Breast epithelium (tissue), 4 donors: Measurements from ENCODE around the gene HHIPL2. TPM values are rescaled to one million over a fixed set of nuclear protein-coding genes. Genes with fewer than 3 reads are reported as not detected.

Source experiments
- DNase-seq, 2 donors: peaks; one replicate each; pipeline ENCODE4 v3.0.0-alpha.2; 2019; ENCODE audit warnings: low spot score in 2 of 2
- H3K27ac ChIP-seq, 2 donors: fragments of 200-600 bp; sonication (generic) in 1 of 2; one replicate each; pipeline ENCODE4 v1.5.1; 2016 to 2019; ENCODE audit warnings: mild to moderate bottlenecking in 1 of 2
- H3K27me3 ChIP-seq, 2 donors: fragments of 200-600 bp; sonication (generic) in 1 of 2; one replicate each; pipeline versions ENCODE4 v1.5.1 to v1.6.0; 2017 to 2019; ENCODE audit warnings: control low read depth in 1 of 2, mild to moderate bottlenecking in 1 of 2
- H3K36me3 ChIP-seq: fragments of 200-600 bp; one replicate; pipeline ENCODE4 v1.5.1; 2019
- H3K4me1 ChIP-seq, 2 donors: fragments of 200-600 bp; sonication (generic); one replicate each; pipeline ENCODE4 v1.5.1; 2016 to 2019; ENCODE audit warnings: control low read depth in 1 of 2
- H3K4me3 ChIP-seq, 3 donors: fragments of 200-600 bp; sonication (generic); 1 replicate in 2 of 3; 2 replicates in 1 of 3; pipeline ENCODE4 v1.5.1; 2016 to 2019; ENCODE audit warnings: mild to moderate bottlenecking in 3 of 3, moderate library complexity in 2 of 3
- H3K9me3 ChIP-seq, 2 donors: fragments of 200-600 bp; sonication (generic) in 1 of 2; one replicate each; pipeline ENCODE4 v1.5.1; 2016 to 2019; ENCODE audit warnings: control low read depth in 1 of 2
- POLR2A ChIP-seq: fragments of 450-650 bp; IDR thresholded peaks from one replicate; pipeline ENCODE4 v1.6.1; 2016; ENCODE audit warnings: antibody characterized with exemption, mild to moderate bottlenecking, moderate library complexity
- POLR2AphosphoS5 ChIP-seq, 3 donors: sonication (generic); formaldehyde crosslinking; IDR thresholded peaks; one replicate each; pipeline ENCODE4 v1.6.1; 2017; ENCODE audit warnings: antibody characterized with exemption in 3 of 3
- intact Hi-C: fragments of 100-400 bp; cut with DNase I; formaldehyde crosslinking; loops from one replicate; pipeline ENCODE4 v1.15.1; 2023; ENCODE audit warnings: low total_unique reads
- total RNA-seq, 3 donors: library from RNA; depleted of rRNA; stranded (reverse); fragments of >200 nt; gene quantifications; one replicate each; pipeline ENCODE4 v1.1.0, GENCODE V29; 2016
- TF ChIP-seq, protein P1 (sequence below), 3 donors: fragments of 450-650 bp; IDR thresholded peaks; one replicate each; pipeline ENCODE4 v1.5.1; 2016 to 2017; ENCODE audit warnings: antibody characterized with exemption in 3 of 3, mild to moderate bottlenecking in 3 of 3, moderate library complexity in 3 of 3

The HHIPL2 gene
- under 1 TPM in 2 of 3 donors, not detected in 1; 0.59 to 0.98 TPM for total RNA-seq

DNA sequence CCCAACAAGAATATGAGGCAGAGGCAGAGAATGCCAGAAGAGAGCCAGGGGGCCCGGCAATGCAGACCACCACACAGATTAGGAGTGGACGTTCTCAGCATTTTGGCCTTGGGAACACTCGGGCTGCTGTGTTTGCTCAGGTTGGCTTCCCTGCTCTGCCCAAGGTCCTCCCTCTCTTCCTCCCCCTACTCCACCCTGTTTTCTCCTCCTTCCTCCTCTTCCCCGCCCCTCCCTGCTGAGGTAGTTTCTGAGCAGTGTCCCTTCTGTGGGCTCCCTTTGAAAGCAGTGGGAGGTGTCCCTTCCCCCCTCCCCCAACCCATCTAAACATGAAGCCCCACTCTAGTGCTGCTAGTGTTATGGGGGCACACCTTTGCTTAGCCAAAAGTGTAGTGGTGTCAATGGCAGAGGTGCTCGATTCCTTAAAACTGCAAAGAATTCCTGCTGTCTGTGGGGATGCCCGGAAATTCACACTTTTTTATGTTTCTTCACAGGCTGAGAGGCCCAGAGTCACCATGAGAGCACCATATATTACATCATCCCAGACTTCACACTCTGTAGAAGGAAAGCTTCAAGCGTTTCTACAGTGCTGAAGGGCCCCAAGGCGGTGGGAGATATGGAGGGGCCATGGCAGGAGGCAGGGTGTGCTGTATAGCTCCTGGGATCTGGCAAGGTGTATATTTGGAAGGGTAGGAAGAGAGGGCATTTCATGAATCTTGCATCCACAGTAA is at the start of gene HHIPL2:
Gene HHIPL2 (minus strand): TSS at position 161 of the 728 bp plus-strand sequence. CDS start 60 bp downstream, at position 101.
- no peak for TF ChIP-seq POLR2AphosphoS5 (IDR thresholded peaks at IDR 0.05)
- no peak for TF ChIP-seq POLR2A
- TF ChIP-seq, protein P1, sequence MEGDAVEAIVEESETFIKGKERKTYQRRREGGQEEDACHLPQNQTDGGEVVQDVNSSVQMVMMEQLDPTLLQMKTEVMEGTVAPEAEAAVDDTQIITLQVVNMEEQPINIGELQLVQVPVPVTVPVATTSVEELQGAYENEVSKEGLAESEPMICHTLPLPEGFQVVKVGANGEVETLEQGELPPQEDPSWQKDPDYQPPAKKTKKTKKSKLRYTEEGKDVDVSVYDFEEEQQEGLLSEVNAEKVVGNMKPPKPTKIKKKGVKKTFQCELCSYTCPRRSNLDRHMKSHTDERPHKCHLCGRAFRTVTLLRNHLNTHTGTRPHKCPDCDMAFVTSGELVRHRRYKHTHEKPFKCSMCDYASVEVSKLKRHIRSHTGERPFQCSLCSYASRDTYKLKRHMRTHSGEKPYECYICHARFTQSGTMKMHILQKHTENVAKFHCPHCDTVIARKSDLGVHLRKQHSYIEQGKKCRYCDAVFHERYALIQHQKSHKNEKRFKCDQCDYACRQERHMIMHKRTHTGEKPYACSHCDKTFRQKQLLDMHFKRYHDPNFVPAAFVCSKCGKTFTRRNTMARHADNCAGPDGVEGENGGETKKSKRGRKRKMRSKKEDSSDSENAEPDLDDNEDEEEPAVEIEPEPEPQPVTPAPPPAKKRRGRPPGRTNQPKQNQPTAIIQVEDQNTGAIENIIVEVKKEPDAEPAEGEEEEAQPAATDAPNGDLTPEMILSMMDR (IDR thresholded peaks at IDR 0.05), result no peak
- H3K4me1 ChIP-seq, result no peaks in the 10 kb centered on the region
- no peak within 1 kb of the TSS for H3K27ac ChIP-seq

DNA sequence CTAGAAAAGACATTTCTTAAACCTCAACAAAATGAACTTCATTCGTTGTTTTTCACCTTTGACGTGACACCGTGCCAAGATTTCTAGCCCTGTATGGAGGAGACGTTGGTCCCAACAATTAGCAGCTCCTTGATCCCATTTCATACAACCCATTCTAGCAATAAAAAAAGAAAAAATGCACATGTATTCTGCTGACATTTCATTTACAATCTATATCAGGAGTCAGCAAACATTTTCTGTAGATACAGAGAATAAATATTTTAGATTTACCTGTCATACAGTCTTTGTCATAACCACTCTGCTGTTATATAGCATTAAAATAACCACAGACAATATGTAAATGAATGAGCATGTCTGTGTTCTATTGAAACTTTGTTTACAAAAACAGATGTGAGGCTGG is 48.8 kb upstream of the HHIPL2 start:
- no peak for TF ChIP-seq POLR2A
- TF ChIP-seq, protein P1 (IDR thresholded peaks at IDR 0.05), result no peak
- no peak for TF ChIP-seq POLR2AphosphoS5 (IDR thresholded peaks at IDR 0.05)
- Histone ChIP-seq H3K27me3 (no peaks in the 10 kb centered on the region), H3K4me3 (no peak overlapping the region), H3K9me3 (no peaks in the 10 kb centered on the region), H3K36me3 (no peaks in the 10 kb centered on the region), H3K27ac (no peak overlapping the region), H3K4me1 (no peaks in the 10 kb centered on the region)
- intact Hi-C loops, result no loop called here
- no peak for DNase-seq

More for the DNA sequence above, at the start of gene HHIPL2:
- no peaks in the 10 kb centered on the region for H3K36me3 ChIP-seq
- no peaks in the 10 kb centered on the region for H3K27me3 ChIP-seq
- H3K4me3 ChIP-seq, result no peak within 1 kb of the TSS
- H3K9me3 ChIP-seq, result no peaks in the 10 kb centered on the region
- intact Hi-C loops, result no loop called here
- no peak for DNase-seq

DNA sequence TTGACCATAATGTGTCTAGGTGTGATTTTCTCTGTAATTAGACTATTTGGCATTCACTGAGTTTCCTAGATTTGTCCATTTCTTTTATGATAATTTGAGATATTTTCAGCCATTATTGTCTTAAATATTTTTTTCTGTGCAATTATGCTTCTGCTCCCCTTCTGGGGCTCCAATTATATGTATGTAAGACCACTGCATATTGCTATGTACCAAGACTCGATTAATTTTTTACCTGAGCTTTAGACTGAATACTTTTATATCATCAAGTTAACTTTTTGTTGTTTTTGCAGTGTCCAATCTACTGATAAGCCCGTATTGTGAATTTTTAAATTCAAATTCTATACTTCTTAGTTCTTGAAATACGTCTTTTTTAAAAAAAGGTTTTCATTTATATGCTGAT is 46.9 kb upstream of the HHIPL2 start:
- DNase-seq, result no peak
- Histone ChIP-seq H3K4me1 (peaks cover 0 to 7% of the 10 kb centered on the region in 2 donors), H3K4me3 (no peak overlapping the region), H3K36me3 (no peaks in the 10 kb centered on the region), H3K27ac (no peak overlapping the region), H3K9me3 (no peaks in the 10 kb centered on the region), H3K27me3 (no peaks in the 10 kb centered on the region)
- intact Hi-C loops, result no loop called here
- TF ChIP-seq POLR2AphosphoS5 (IDR thresholded peaks at IDR 0.05), result no peak
- no peak for TF ChIP-seq POLR2A
- TF ChIP-seq, protein P1 (IDR thresholded peaks at IDR 0.05), result no peak

DNA sequence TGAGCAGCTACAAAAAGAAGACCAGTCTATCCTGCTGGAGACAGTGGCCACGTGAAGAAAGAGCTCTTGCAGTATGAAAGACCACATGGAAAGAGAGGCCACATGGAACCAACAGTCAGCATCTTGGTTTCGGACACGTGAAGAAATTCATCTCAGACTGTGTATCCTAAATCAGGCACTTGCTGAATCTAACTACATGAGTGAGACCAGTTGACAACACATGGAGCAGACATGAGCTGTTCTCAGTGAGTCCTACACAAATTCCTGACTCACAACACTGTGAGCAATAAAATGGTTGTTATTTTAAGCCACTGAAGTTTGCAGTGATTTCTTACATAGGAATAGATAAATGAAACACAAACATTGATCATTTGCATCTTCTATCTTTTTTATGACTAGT is 44.3 kb upstream of the HHIPL2 start:
- Histone ChIP-seq H3K27me3 (no peaks in the 10 kb centered on the region), H3K36me3 (no peaks in the 10 kb centered on the region), H3K4me3 (no peak overlapping the region), H3K4me1 (peaks cover 0 to 11% of the 10 kb centered on the region in 2 donors), H3K9me3 (no peaks in the 10 kb centered on the region), H3K27ac (no peak overlapping the region)
- DNase-seq, result no peak
- TF ChIP-seq POLR2AphosphoS5 (IDR thresholded peaks at IDR 0.05), result no peak
- TF ChIP-seq POLR2A, result no peak
- TF ChIP-seq, protein P1 (IDR thresholded peaks at IDR 0.05), result no peak
- intact Hi-C loops, result no loop called here

DNA sequence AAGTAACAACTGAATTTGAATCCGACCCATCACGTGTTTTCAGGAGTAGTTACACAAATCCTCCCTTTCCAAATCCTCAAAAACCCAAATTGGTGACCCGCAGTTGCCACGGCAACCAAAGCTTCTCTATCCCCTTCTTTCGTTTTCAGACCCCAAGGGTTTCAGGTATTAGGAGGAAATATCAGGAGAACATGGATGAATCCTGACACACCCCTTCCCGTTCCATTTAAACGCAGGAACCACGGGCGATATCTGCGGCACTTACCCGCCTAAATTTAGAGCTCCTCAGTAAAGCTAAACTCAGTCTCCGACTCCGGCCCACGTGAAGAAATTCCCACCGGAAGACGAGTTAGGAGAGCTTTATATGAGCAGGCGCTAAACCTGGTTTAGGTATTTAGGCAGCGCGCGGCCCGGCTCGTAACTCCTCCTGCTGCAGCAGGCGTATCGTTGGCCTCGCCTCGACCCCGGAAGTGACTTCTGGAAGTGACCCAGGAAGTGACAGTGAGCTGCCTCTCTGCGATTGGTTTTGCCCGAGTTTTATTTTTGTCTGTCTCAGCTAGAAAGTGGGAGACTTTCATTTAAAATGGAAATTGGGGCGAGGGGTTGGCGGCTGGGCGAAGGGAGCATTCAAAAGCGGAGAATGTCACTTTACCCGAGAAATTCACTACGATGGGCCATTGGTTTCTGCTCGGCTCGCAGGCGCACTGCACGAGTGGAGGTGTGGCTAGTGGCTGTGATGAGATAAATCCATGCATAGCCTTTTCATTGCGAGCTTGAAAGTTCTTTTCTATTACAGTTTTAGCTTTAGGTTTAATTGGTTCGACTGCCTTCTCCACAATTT is 41.8 kb upstream of the HHIPL2 start, which contains the start of gene TAF1A:
Gene TAF1A (minus strand): TSS at position 472 of the 841 bp plus-strand sequence.
- H3K27me3 ChIP-seq, result no peaks in the 10 kb centered on the region
- H3K4me3 ChIP-seq, result peak within 1 kb of the TSS; percentile 66 to 85 (median 73)
- H3K36me3 ChIP-seq, result no peaks in the 10 kb centered on the region
- peak within 1 kb of the TSS; percentile 87 to 89 for H3K27ac ChIP-seq
- intact Hi-C loops, result no loop called here
- H3K9me3 ChIP-seq, result no peaks in the 10 kb centered on the region
- DNase-seq, result peak; percentile 82 to 84
- TF ChIP-seq, protein P1 (IDR thresholded peaks at IDR 0.05), result no peak
- peak; percentile 17 to 62 (median 19) for TF ChIP-seq POLR2AphosphoS5 (IDR thresholded peaks at IDR 0.05)
- TF ChIP-seq POLR2A, result no peak
- H3K4me1 ChIP-seq, result peaks cover 0 to 11% of the 10 kb centered on the region in 2 donors
